SJSA1 (cell line): ENCODE results near the gene ANKRD10. TPM values are rescaled to one million over a fixed set of nuclear protein-coding genes. Genes with fewer than 3 reads are reported as not detected.
A peak's percentile ranks its signal among the peaks of the same experiment; 100 is the strongest.

Source experiments
- DNase-seq, 2 experiments: peaks; one replicate each; pipeline ENCODE4 v3.0.0-alpha.2; 2015 to 2020; ENCODE audit warnings: low spot score in 2 of 2, low read depth in 1 of 2
- H3K27ac ChIP-seq: fragments of 250-450 bp; sonication (Bioruptor Pico); 2 replicates; pipeline ENCODE4 v1.5.1; 2020; ENCODE audit warnings: mild to moderate bottlenecking, moderate library complexity
- H3K27me3 ChIP-seq: fragments of 250-450 bp; sonication (Bioruptor Pico); replicated peaks from 2 replicates; pipeline ENCODE4 v1.5.1; 2020; ENCODE audit warnings: mild to moderate bottlenecking, moderate library complexity
- H3K36me3 ChIP-seq: fragments of 250-450 bp; sonication (Bioruptor Pico); 2 replicates; pipeline ENCODE4 v1.5.1; 2020; ENCODE audit warnings: mild to moderate bottlenecking
- H3K4me1 ChIP-seq: fragments of 250-450 bp; sonication (Bioruptor Pico); replicated peaks from 2 replicates; pipeline ENCODE4 v1.6.1; 2021; ENCODE audit warnings: mild to moderate bottlenecking
- H3K4me3 ChIP-seq: fragments of 250-450 bp; sonication (Bioruptor Pico); 2 replicates; pipeline ENCODE4 v1.5.1; 2020; ENCODE audit warnings: mild to moderate bottlenecking
- H3K9me3 ChIP-seq: fragments of 250-450 bp; sonication (Bioruptor Pico); replicated peaks from 2 replicates; pipeline ENCODE4 v1.5.1; 2020; ENCODE audit warnings: mild to moderate bottlenecking
- total RNA-seq: library from RNA; depleted of rRNA; stranded (reverse); fragments of >200 nt; shearing (Covaris generic); gene quantifications from 2 replicates; pipeline ENCODE4 v1.2.3, GENCODE V29; 2014

ANKRD10 gene
- total RNA-seq, 1 experiment from 2014 or later, result 225 TPM

- DNase-seq, result peak in 1 of 2 experiments; percentile 32
- Histone ChIP-seq H3K4me1 (no peaks in the 10 kb centered on the region), H3K27ac (no peak overlapping the region), H3K4me3 (no peak overlapping the region), H3K9me3 (no peaks in the 10 kb centered on the region), H3K27me3 (no peaks in the 10 kb centered on the region), H3K36me3 (peaks cover 94% of the 10 kb centered on the region)
Observed at GRCh38 chr13:110897014-110897413, 17.9 kb downstream of the ANKRD10 start.

GRCh38 chr13:110894086-110894485, 20.8 kb downstream of the ANKRD10 start:
- no peak overlapping the region for H3K27ac ChIP-seq
- peaks cover 89% of the 10 kb centered on the region for H3K36me3 ChIP-seq
- no peaks in the 10 kb centered on the region for H3K9me3 ChIP-seq
- no peaks in the 10 kb centered on the region for H3K27me3 ChIP-seq
- peak in 1 of 2 experiments; percentile 30 for DNase-seq
- H3K4me3 ChIP-seq, result no peak overlapping the region
- no peaks in the 10 kb centered on the region for H3K4me1 ChIP-seq

GRCh38 chr13:110893571-110893970, 21.3 kb downstream of the ANKRD10 start:
- Histone ChIP-seq H3K4me3 (no peak overlapping the region), H3K36me3 (peaks cover 89% of the 10 kb centered on the region), H3K27me3 (no peaks in the 10 kb centered on the region), H3K27ac (no peak overlapping the region), H3K9me3 (no peaks in the 10 kb centered on the region), H3K4me1 (no peaks in the 10 kb centered on the region)
- DNase-seq, result peak in 1 of 2 experiments; percentile 36

- peak in 1 of 2 experiments; percentile 49 for DNase-seq
- H3K9me3 ChIP-seq, result no peaks in the 10 kb centered on the region
- peaks cover 8% of the 10 kb centered on the region for H3K4me1 ChIP-seq
- no peak overlapping the region for H3K4me3 ChIP-seq
- no peaks in the 10 kb centered on the region for H3K27me3 ChIP-seq
- H3K27ac ChIP-seq, result no peak overlapping the region
- peaks cover 61% of the 10 kb centered on the region for H3K36me3 ChIP-seq
Observed at GRCh38 chr13:110890279-110891165, 24.3 kb downstream of the ANKRD10 start.

GRCh38 chr13:110888390-110888789, 26.5 kb downstream of the ANKRD10 start:
- no peak for DNase-seq
- H3K27me3 ChIP-seq, result no peaks in the 10 kb centered on the region
- H3K4me1 ChIP-seq, result peaks cover 16% of the 10 kb centered on the region
- no peak overlapping the region for H3K27ac ChIP-seq
- no peak overlapping the region for H3K4me3 ChIP-seq
- H3K36me3 ChIP-seq, result peaks cover 39% of the 10 kb centered on the region
- H3K9me3 ChIP-seq, result no peaks in the 10 kb centered on the region

GRCh38 chr13:110887597-110888333, 27.1 kb downstream of the ANKRD10 start:
- no peak overlapping the region for H3K4me3 ChIP-seq
- H3K36me3 ChIP-seq, result peaks cover 33% of the 10 kb centered on the region
- H3K4me1 ChIP-seq, result peaks cover 16% of the 10 kb centered on the region
- H3K27me3 ChIP-seq, result no peaks in the 10 kb centered on the region
- H3K9me3 ChIP-seq, result no peaks in the 10 kb centered on the region
- no peak overlapping the region for H3K27ac ChIP-seq
- peak; percentile 59 to 61 for DNase-seq

- H3K36me3 ChIP-seq, result peaks cover 28% of the 10 kb centered on the region
- no peaks in the 10 kb centered on the region for H3K27me3 ChIP-seq
- H3K27ac ChIP-seq, result no peak overlapping the region
- peak in 1 of 2 experiments; percentile 59 for DNase-seq
- no peak overlapping the region for H3K4me3 ChIP-seq
- H3K9me3 ChIP-seq, result no peaks in the 10 kb centered on the region
- H3K4me1 ChIP-seq, result peaks cover 16% of the 10 kb centered on the region
Observed at GRCh38 chr13:110886870-110887596, 27.8 kb downstream of the ANKRD10 start.

- H3K27me3 ChIP-seq, result no peaks in the 10 kb centered on the region
- H3K27ac ChIP-seq, result no peak overlapping the region
- peaks cover 20% of the 10 kb centered on the region for H3K36me3 ChIP-seq
- H3K9me3 ChIP-seq, result no peaks in the 10 kb centered on the region
- H3K4me3 ChIP-seq, result no peak overlapping the region
- DNase-seq, result peak in 1 of 2 experiments; percentile 66
- peaks cover 16% of the 10 kb centered on the region for H3K4me1 ChIP-seq
Observed at GRCh38 chr13:110885966-110886869, 28.7 kb downstream of the ANKRD10 start.

- H3K4me1 ChIP-seq, result peaks cover 16% of the 10 kb centered on the region
- peak in 1 of 2 experiments; percentile 60 for DNase-seq
- no peak overlapping the region for H3K4me3 ChIP-seq
Observed at GRCh38 chr13:110885516-110885915, 29.4 kb downstream of the ANKRD10 start.

GRCh38 chr13:110884517-110884916, 30.4 kb downstream of the ANKRD10 start:
- H3K27ac ChIP-seq, result no peak overlapping the region
- H3K36me3 ChIP-seq, result peaks cover 11% of the 10 kb centered on the region
- H3K9me3 ChIP-seq, result no peaks in the 10 kb centered on the region
- no peak for DNase-seq
- no peak overlapping the region for H3K4me3 ChIP-seq
- H3K4me1 ChIP-seq, result peaks cover 16% of the 10 kb centered on the region
- H3K27me3 ChIP-seq, result no peaks in the 10 kb centered on the region

More at GRCh38 chr13:110885516-110885915, 29.4 kb downstream of the ANKRD10 start:
- Histone ChIP-seq H3K27ac (no peak overlapping the region), H3K27me3 (no peaks in the 10 kb centered on the region), H3K9me3 (no peaks in the 10 kb centered on the region), H3K36me3 (peaks cover 13% of the 10 kb centered on the region)

GRCh38 chr13:110883542-110883941, 31.3 kb downstream of the ANKRD10 start:
- no peak overlapping the region for H3K27ac ChIP-seq
- H3K27me3 ChIP-seq, result no peaks in the 10 kb centered on the region
- peak in 1 of 2 experiments; percentile 39 for DNase-seq
- H3K4me1 ChIP-seq, result peaks cover 16% of the 10 kb centered on the region
- peaks cover 3% of the 10 kb centered on the region; the same call in 1 of the 2 replicates for H3K36me3 ChIP-seq
- no peaks in the 10 kb centered on the region for H3K9me3 ChIP-seq
- no peak overlapping the region for H3K4me3 ChIP-seq

- Histone ChIP-seq H3K4me1 (peaks cover 16% of the 10 kb centered on the region), H3K36me3 (peaks cover 3% of the 10 kb centered on the region; the same call in 1 of the 2 replicates), H3K4me3 (no peak overlapping the region), H3K27me3 (no peaks in the 10 kb centered on the region), H3K9me3 (no peaks in the 10 kb centered on the region), H3K27ac (no peak overlapping the region)
- DNase-seq, result peak in 1 of 2 experiments; percentile 39
Observed at GRCh38 chr13:110882972-110883371, 31.9 kb downstream of the ANKRD10 start.
